HG02588 (cell line): ENCODE results near the gene DNAJC1.

Source experiments
- ATAC-seq: cut with Tn5 transposase; IDR thresholded peaks from one replicate; pipeline ENCODE4 v1.9.1; 2021; ENCODE audit warnings: mild to moderate bottlenecking, moderate library complexity; ENCODE audit not compliant: unreplicated experiment

DNAJC1 gene

GRCh38 chr10:21961847-21962246, 41.7 kb downstream of the DNAJC1 start:
- ATAC-seq, result no peak

GRCh38 chr10:21959998-21960397, 43.5 kb downstream of the DNAJC1 start:
- no peak for ATAC-seq

GRCh38 chr10:21954690-21955089, 48.8 kb downstream of the DNAJC1 start:
- no peak for ATAC-seq

GRCh38 chr10:21954132-21954531, 49.4 kb downstream of the DNAJC1 start:
- no peak for ATAC-seq

GRCh38 chr10:21953585-21954057, 49.9 kb downstream of the DNAJC1 start:
- no peak for ATAC-seq

- no peak for ATAC-seq
Measured at GRCh38 chr10:21950566-21950965, 53.0 kb downstream of the DNAJC1 start.

- no peak for ATAC-seq
Measured at GRCh38 chr10:21946946-21947345, 56.6 kb downstream of the DNAJC1 start.

- ATAC-seq, result no peak
Measured at GRCh38 chr10:21944727-21945386, 58.7 kb downstream of the DNAJC1 start.

- no peak for ATAC-seq
Measured at GRCh38 chr10:21943633-21944265, 59.8 kb downstream of the DNAJC1 start.

- ATAC-seq, result no peak
Measured at GRCh38 chr10:21935439-21936023, 68.0 kb downstream of the DNAJC1 start.

GRCh38 chr10:21934307-21934706, 69.2 kb downstream of the DNAJC1 start:
- no peak for ATAC-seq

- ATAC-seq, result no peak
Measured at GRCh38 chr10:21929070-21929469, 74.5 kb downstream of the DNAJC1 start.

- no peak for ATAC-seq
Measured at GRCh38 chr10:21927631-21928353, 75.7 kb downstream of the DNAJC1 start.

- ATAC-seq, result no peak
Measured at GRCh38 chr10:21926949-21927348, 76.6 kb downstream of the DNAJC1 start.

- no peak for ATAC-seq
Measured at GRCh38 chr10:21926358-21926925, 77.1 kb downstream of the DNAJC1 start.

GRCh38 chr10:21925851-21926250, 77.7 kb downstream of the DNAJC1 start:
- ATAC-seq, result no peak

GRCh38 chr10:21924511-21924910, 79.0 kb downstream of the DNAJC1 start:
- no peak for ATAC-seq

- no peak for ATAC-seq
Measured at GRCh38 chr10:21920633-21921032, 82.9 kb downstream of the DNAJC1 start.

- no peak for ATAC-seq
Measured at GRCh38 chr10:21919906-21920305, 83.6 kb downstream of the DNAJC1 start.

- no peak for ATAC-seq
Measured at GRCh38 chr10:21919117-21919516, 84.4 kb downstream of the DNAJC1 start.

GRCh38 chr10:21912625-21913024, 90.9 kb downstream of the DNAJC1 start:
- ATAC-seq, result no peak
